SU-DHL-6 (cell line): Measurements from ENCODE around the gene ADAM12.

Experiments
- H2AFZ ChIP-seq: fragments of 200-600 bp; sonication (generic); 2 replicates; pipeline ENCODE4 v1.6.1; 2014; ENCODE audit warnings: low read depth, mild to moderate bottlenecking, moderate library complexity, mixed read lengths, antibody characterized with exemption, low read length; ENCODE audit not compliant: severe bottlenecking
- H3F3A ChIP-seq: fragments of 200-600 bp; shearing (Covaris generic); 2 replicates; pipeline ENCODE4 v1.6.0; 2016; ENCODE audit warnings: antibody characterized with exemption, mild to moderate bottlenecking; ENCODE audit not compliant: insufficient read depth
- H3K27ac ChIP-seq: fragments of 200-600 bp; sonication (generic); 2 replicates; pipeline ENCODE4 v1.5.1; 2016; ENCODE audit warnings: low read depth, mild to moderate bottlenecking, low read length, moderate library complexity, mixed read lengths
- H3K27me3 ChIP-seq: fragments of 200-600 bp; sonication (generic), shearing (Covaris generic); 2 replicates; pipeline ENCODE4 v1.6.0; 2014; ENCODE audit warnings: mild to moderate bottlenecking, low read length
- H3K36me3 ChIP-seq: fragments of 200-600 bp; sonication (generic); 2 replicates; pipeline ENCODE4 v1.6.1; 2014; ENCODE audit warnings: mild to moderate bottlenecking, low read length, mixed read lengths
- H3K4me2 ChIP-seq: fragments of 300-600, 200-600 bp; shearing (Covaris generic), sonication (generic); 2 replicates; pipeline ENCODE4 v1.6.0; 2014; ENCODE audit warnings: low read length, low read depth, mild to moderate bottlenecking; ENCODE audit not compliant: poor library complexity, severe bottlenecking
- H3K4me3 ChIP-seq: fragments of 200-600 bp; sonication (generic); 2 replicates; pipeline ENCODE4 v1.5.1; 2014; ENCODE audit warnings: antibody characterized with exemption, low read length, mild to moderate bottlenecking, mixed read lengths; ENCODE audit not compliant: insufficient read depth, poor library complexity, severe bottlenecking
- H3K79me2 ChIP-seq: fragments of 200-600 bp; sonication (generic); 2 replicates; pipeline ENCODE4 v1.6.1; 2014; ENCODE audit warnings: mild to moderate bottlenecking, low read length, moderate library complexity; ENCODE audit not compliant: insufficient read depth
- H3K9ac ChIP-seq: fragments of 200-600 bp; sonication (generic); 2 replicates; pipeline ENCODE4 v1.7.0; 2014; ENCODE audit warnings: mild to moderate bottlenecking, low read length
- H3K9me2 ChIP-seq: fragments of 200-600 bp; sonication (generic); replicated peaks from 2 replicates; pipeline ENCODE4 v1.6.1; 2014; ENCODE audit warnings: low read length; ENCODE audit not compliant: insufficient read depth
- H3K9me3 ChIP-seq: fragments of 200-600 bp; sonication (generic); 2 replicates; pipeline ENCODE4 v1.6.1; 2014; ENCODE audit warnings: low read length, mixed read lengths; ENCODE audit not compliant: insufficient read depth
- H4K20me1 ChIP-seq: fragments of 200-600 bp; sonication (generic); 2 replicates; pipeline ENCODE4 v1.6.1; 2014; ENCODE audit warnings: low read depth, mild to moderate bottlenecking, antibody characterized with exemption, low read length, moderate library complexity, mixed read lengths
- EZH2phosphoT487 ChIP-seq: fragments of 200-600 bp; sonication (generic), shearing (Covaris generic); conservative IDR thresholded peaks from 2 replicates; pipeline ENCODE4 v1.6.1; 2018; ENCODE audit warnings: mild to moderate bottlenecking, antibody characterized with exemption, low read length, moderate library complexity, mixed read lengths
- TF ChIP-seq, protein P1 (sequence below): fragments of 200-600 bp; sonication (generic); IDR thresholded peaks from one replicate; pipeline ENCODE4 v1.5.1; 2017; ENCODE audit warnings: antibody characterized with exemption, mild to moderate bottlenecking, low read length, moderate library complexity; ENCODE audit not compliant: insufficient read depth, poor library complexity, severe bottlenecking

ADAM12 gene

DNA sequence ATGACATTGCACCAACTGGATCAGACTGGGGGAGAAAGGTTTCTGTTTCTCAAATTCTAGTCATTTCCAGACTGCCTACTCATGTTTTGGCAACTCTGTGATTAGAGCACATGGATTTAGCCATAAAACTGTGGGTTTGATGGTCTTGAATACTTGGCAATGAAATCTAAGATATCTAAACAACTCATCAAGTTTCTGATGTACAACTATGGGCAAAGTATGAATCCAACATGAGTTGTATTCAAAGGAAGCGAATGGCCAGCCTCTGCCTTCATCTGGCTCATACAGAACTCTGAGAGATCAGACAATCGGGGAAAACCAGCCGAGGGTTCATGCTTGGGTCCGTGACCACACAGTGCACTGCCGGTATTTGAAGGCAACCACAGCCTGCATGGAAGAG, 144.3 kb downstream of the ADAM12 start:
- Histone ChIP-seq H3K36me3 (no peaks in the 10 kb centered on the region), H3K79me2 (no peaks in the 10 kb centered on the region), H3K27ac (no peak overlapping the region), H3F3A (no peaks in the 10 kb centered on the region), H3K9ac (no peak overlapping the region), H4K20me1 (no peaks in the 10 kb centered on the region), H3K9me2 (0 out of 2 replicates have a peak, but pooled peaks cover 5% of the 10 kb centered on the region), H2AFZ (no peak overlapping the region), H3K4me2 (no peak overlapping the region), H3K4me3 (no peak overlapping the region), H3K27me3 (no peaks in the 10 kb centered on the region), H3K9me3 (no peaks in the 10 kb centered on the region)
- TF ChIP-seq, protein P1, sequence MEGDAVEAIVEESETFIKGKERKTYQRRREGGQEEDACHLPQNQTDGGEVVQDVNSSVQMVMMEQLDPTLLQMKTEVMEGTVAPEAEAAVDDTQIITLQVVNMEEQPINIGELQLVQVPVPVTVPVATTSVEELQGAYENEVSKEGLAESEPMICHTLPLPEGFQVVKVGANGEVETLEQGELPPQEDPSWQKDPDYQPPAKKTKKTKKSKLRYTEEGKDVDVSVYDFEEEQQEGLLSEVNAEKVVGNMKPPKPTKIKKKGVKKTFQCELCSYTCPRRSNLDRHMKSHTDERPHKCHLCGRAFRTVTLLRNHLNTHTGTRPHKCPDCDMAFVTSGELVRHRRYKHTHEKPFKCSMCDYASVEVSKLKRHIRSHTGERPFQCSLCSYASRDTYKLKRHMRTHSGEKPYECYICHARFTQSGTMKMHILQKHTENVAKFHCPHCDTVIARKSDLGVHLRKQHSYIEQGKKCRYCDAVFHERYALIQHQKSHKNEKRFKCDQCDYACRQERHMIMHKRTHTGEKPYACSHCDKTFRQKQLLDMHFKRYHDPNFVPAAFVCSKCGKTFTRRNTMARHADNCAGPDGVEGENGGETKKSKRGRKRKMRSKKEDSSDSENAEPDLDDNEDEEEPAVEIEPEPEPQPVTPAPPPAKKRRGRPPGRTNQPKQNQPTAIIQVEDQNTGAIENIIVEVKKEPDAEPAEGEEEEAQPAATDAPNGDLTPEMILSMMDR = no peak

DNA sequence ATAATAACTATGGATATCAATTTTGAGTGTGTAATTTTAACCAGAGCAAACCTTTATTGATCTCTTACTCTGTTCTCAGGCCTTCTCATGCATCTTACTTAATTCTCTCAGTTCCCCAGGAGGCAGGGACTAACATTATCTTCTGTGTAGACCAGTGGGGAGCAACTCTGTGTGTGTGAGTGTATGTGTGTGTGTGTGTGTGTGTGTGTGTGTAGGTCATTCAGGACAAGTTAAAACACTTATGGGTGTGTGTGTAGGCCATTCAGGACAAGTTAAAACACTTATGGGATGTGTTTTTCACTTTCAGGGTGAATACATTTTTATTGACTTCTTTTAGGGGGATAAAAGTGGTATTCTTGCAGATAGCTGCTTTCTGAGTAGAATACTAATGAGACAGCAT, 145.0 kb downstream of the ADAM12 start:
- no peaks in the 10 kb centered on the region for H3K79me2 ChIP-seq
- 0 out of 2 replicates have a peak, but pooled peaks cover 5% of the 10 kb centered on the region for H3K9me2 ChIP-seq
- no peak overlapping the region for H3K4me2 ChIP-seq
- no peaks in the 10 kb centered on the region for H3K9me3 ChIP-seq
- H3K9ac ChIP-seq = no peak overlapping the region
- H4K20me1 ChIP-seq = no peaks in the 10 kb centered on the region
- no peak overlapping the region for H3K4me3 ChIP-seq
- no peaks in the 10 kb centered on the region for H3K36me3 ChIP-seq
- no peak overlapping the region for H3K27ac ChIP-seq
- no peaks in the 10 kb centered on the region for H3K27me3 ChIP-seq
- no peaks in the 10 kb centered on the region for H3F3A ChIP-seq
- TF ChIP-seq, protein P1 = no peak
- no peak for TF ChIP-seq EZH2phosphoT487
- H2AFZ ChIP-seq = no peak overlapping the region

DNA sequence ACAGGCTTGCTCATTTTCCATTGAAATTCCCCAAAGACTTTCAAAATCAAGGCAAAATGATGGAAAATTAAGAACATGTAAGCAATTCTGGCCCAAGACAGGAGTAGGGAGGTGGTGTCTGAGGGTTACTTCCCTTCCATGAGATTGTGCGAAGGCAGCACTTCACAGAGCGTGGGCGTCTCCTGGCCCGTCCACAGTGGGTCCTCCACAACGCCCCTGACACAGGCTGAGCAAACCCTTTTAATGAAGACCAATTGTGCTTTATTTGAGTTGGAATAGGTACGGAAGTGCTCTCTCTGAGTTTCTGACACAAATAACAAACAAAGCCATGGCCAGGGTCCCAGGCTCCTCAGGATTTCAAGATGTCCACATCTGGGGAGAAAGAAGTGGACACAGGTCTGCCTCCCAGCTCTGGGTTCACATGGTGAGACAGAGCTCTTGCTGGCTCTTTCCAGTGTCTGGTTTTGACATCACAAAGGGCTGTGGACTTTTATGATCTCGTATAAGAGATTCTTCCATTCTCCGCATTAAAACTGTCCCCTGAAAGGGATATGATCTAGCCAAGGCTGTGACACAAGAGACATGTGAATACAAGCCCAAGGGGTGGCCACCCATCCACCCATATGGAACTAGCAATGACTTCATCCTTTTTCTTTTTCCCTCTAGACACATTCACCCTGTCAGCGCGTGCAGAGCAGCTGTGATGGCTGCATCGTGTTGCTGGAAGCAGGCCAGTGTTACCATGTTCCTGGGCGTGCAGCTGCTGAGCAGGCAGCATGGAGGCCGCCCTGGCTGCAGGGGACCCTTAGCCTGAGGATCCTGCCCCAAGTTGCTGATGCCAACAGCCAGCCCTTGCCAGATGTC, 145.6 kb downstream of the ADAM12 start:
- no peaks in the 10 kb centered on the region for H3K79me2 ChIP-seq
- no peaks in the 10 kb centered on the region for H3K27me3 ChIP-seq
- no peak overlapping the region for H3K9ac ChIP-seq
- no peaks in the 10 kb centered on the region for H3K36me3 ChIP-seq
- no peaks in the 10 kb centered on the region for H4K20me1 ChIP-seq
- no peak overlapping the region for H3K4me3 ChIP-seq
- no peaks in the 10 kb centered on the region for H3K9me3 ChIP-seq
- no peak overlapping the region for H3K27ac ChIP-seq
- no peak overlapping the region for H2AFZ ChIP-seq
- TF ChIP-seq EZH2phosphoT487 = no peak
- H3K4me2 ChIP-seq = no peak overlapping the region
- H3K9me2 ChIP-seq = 0 out of 2 replicates have a peak, but pooled peaks cover 5% of the 10 kb centered on the region
- no peaks in the 10 kb centered on the region for H3F3A ChIP-seq

DNA sequence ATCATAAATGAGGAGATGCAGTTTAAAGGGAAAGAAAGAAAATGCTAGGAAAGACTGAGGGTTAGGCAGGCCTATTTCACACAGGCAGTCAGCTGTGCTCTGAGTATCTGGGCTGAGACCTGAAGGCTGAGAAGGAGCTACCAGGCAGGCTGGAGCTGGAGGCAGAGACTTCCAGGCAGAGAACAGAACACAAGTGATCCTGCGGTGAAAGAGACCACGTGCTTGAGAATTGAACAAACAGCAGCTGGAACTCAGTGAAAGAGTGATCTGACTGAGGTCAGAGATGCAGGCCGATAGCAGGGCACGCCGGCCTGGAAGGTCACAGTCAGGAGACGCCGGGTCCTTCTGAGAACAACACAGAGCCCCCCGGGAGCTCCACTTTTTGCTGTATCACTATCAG, 147.8 kb downstream of the ADAM12 start:
- H3K79me2 ChIP-seq = no peaks in the 10 kb centered on the region
- no peak overlapping the region for H3K27ac ChIP-seq
- H3K4me2 ChIP-seq = no peak overlapping the region

More for the DNA sequence above, 147.8 kb downstream of the ADAM12 start:
- no peaks in the 10 kb centered on the region for H3K36me3 ChIP-seq
- no peak overlapping the region for H3K9ac ChIP-seq
- 0 out of 2 replicates have a peak, but pooled peaks cover 5% of the 10 kb centered on the region for H3K9me2 ChIP-seq
- H3K4me3 ChIP-seq = no peak overlapping the region
- H2AFZ ChIP-seq = no peak overlapping the region
- no peaks in the 10 kb centered on the region for H4K20me1 ChIP-seq
- no peaks in the 10 kb centered on the region for H3K27me3 ChIP-seq
- no peak for TF ChIP-seq EZH2phosphoT487
- TF ChIP-seq, protein P1 = no peak
- no peaks in the 10 kb centered on the region for H3K9me3 ChIP-seq
- H3F3A ChIP-seq = no peaks in the 10 kb centered on the region
